ENCODE data around the gene TMEM178B. TPM values are rescaled to one million over a fixed set of nuclear protein-coding genes. Genes with fewer than 3 reads are reported as not detected.

Gene TMEM178B
- total RNA-seq, 1 experiment from 2014 or later, result not detected

DNA sequence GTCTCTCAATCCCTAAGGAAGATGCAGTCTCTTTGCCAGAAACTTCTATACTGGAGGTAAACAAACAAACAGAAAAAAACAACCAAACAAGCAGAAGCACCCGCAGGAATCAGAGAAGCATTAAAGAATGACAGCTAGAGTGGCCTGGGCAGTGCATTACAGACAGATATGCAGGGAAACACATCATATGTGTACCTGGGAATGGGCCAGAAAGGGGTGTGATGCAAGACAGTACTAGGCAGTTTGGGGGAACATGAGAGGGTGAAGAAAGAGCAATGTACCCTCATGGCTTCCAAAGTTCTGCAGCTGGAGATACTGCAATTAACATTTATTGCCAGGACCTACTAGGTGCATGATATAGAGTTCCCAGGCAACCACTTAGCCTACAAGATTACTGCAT is 177.3 kb downstream of the TMEM178B start:
- no peaks in the 10 kb centered on the region for H3F3A ChIP-seq (ENCODE audit: insufficient read depth, low read depth)
- peaks cover 40% of the 10 kb centered on the region for H3K27me3 ChIP-seq (ENCODE audit: insufficient read depth, low read depth)
- H4K20me1 ChIP-seq (ENCODE audit: insufficient read depth), result no peaks in the 10 kb centered on the region
- POLR2A ChIA-PET (ENCODE audit: unreplicated experiment), result no interaction called here
- no peak overlapping the region for H3K4me3 ChIP-seq
- intact Hi-C loops (cut with micrococcal nuclease; ENCODE audit: unreplicated experiment), result no loop called here
- H3K4me1 ChIP-seq (replicated peaks; ENCODE audit: insufficient read depth), result no peaks in the 10 kb centered on the region
- no peak for DNase-seq
- H3K27ac ChIP-seq, result no peak overlapping the region
- no peaks in the 10 kb centered on the region for H3K9me3 ChIP-seq (ENCODE audit: insufficient read depth, low read depth)
- H3K79me2 ChIP-seq (ENCODE audit: low read depth), result no peaks in the 10 kb centered on the region
- no peaks in the 10 kb centered on the region for H3K9me2 ChIP-seq (ENCODE audit: insufficient read depth)
- CTCF ChIA-PET, result interaction anchor here (0.7 kb wide), 1 partner anchor 145 kb away, joined by 3 read pairs; no protein-coding TSS in a partner anchor
- no peak overlapping the region for H2AFZ ChIP-seq
- TF ChIP-seq EZH2 (IDR thresholded peaks at IDR 0.05; ENCODE audit: low read depth), result no peak
- TF ChIP-seq, protein P1, sequence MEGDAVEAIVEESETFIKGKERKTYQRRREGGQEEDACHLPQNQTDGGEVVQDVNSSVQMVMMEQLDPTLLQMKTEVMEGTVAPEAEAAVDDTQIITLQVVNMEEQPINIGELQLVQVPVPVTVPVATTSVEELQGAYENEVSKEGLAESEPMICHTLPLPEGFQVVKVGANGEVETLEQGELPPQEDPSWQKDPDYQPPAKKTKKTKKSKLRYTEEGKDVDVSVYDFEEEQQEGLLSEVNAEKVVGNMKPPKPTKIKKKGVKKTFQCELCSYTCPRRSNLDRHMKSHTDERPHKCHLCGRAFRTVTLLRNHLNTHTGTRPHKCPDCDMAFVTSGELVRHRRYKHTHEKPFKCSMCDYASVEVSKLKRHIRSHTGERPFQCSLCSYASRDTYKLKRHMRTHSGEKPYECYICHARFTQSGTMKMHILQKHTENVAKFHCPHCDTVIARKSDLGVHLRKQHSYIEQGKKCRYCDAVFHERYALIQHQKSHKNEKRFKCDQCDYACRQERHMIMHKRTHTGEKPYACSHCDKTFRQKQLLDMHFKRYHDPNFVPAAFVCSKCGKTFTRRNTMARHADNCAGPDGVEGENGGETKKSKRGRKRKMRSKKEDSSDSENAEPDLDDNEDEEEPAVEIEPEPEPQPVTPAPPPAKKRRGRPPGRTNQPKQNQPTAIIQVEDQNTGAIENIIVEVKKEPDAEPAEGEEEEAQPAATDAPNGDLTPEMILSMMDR (conservative IDR thresholded peaks at IDR 0.05), result no peak
- H3K36me3 ChIP-seq (ENCODE audit: low read depth), result no peaks in the 10 kb centered on the region
- no peak overlapping the region for H3K4me2 ChIP-seq
- no TSS peak for BruUV-seq (replicated peaks)

DNA sequence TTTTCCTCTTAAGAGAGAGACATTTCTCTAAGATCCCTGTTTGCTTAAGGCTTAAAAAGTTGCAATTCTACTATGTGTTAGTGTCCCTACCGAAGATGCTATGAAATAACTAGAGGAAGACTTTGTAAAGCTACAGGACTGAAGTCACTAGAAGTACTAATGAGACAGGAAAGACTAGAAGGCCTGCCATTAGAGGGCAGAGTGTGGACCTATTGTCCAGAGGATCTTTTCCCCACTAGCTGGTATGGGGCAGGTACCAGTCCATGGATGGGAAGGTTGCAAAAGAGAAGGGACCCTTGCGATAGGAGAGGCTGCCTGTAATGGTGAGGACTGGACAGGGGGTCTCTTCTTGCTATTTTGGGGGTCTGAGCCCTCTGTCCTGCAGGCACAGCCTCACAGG is 178.1 kb downstream of the TMEM178B start:
- Histone ChIP-seq H3K27ac (no peak overlapping the region), H3K4me2 (no peak overlapping the region), H3F3A (ENCODE audit: insufficient read depth, low read depth) (no peaks in the 10 kb centered on the region), H3K4me3 (no peak overlapping the region), H4K20me1 (ENCODE audit: insufficient read depth) (no peaks in the 10 kb centered on the region), H3K9me3 (ENCODE audit: insufficient read depth, low read depth) (no peaks in the 10 kb centered on the region), H3K79me2 (ENCODE audit: low read depth) (no peaks in the 10 kb centered on the region), H3K9me2 (ENCODE audit: insufficient read depth) (no peaks in the 10 kb centered on the region), H2AFZ (no peak overlapping the region), H3K36me3 (ENCODE audit: low read depth) (no peaks in the 10 kb centered on the region), H3K27me3 (ENCODE audit: insufficient read depth, low read depth) (peaks cover 32% of the 10 kb centered on the region), H3K4me1 (replicated peaks; ENCODE audit: insufficient read depth) (no peaks in the 10 kb centered on the region)
- BruUV-seq (replicated peaks), result no TSS peak
- no peak for DNase-seq
- TF ChIP-seq, protein P1 (conservative IDR thresholded peaks at IDR 0.05), result no peak
- TF ChIP-seq EZH2 (IDR thresholded peaks at IDR 0.05; ENCODE audit: low read depth), result no peak
- intact Hi-C loops (cut with micrococcal nuclease; ENCODE audit: unreplicated experiment), result no loop called here
- POLR2A ChIA-PET (ENCODE audit: unreplicated experiment), result no interaction called here
- CTCF ChIA-PET, result interaction anchor here (0.7 kb wide), 1 partner anchor 402 kb away, joined by 3 read pairs; no protein-coding TSS in a partner anchor

DNA sequence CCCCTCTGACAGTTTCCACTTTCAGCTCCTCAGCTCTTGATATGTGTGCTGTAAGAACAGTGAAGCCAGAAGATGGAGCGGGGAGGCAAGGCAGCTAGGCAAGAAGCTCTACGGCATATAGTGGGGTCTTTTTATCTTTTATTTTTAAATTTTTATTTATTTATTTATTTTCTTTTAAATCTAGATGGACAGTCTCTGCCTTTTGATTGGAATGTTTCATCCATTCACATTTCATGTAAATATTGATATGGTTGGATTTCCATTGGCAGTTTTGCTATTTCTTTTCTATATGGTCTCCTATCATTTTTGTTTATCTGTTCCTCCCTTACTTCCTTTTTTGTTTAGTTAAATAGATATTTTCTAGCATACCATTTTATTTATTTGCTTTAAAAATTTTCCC is 183.7 kb downstream of the TMEM178B start:
- H3K9me2 ChIP-seq (ENCODE audit: insufficient read depth), result no peaks in the 10 kb centered on the region
- H3K27me3 ChIP-seq (ENCODE audit: insufficient read depth, low read depth), result peaks cover 28% of the 10 kb centered on the region; the same call in 1 of the 2 replicates
- no peak overlapping the region for H3K4me3 ChIP-seq
- POLR2A ChIA-PET (ENCODE audit: unreplicated experiment), result no interaction called here
- TF ChIP-seq, protein P1 (conservative IDR thresholded peaks at IDR 0.05), result no peak
- no peak for TF ChIP-seq EZH2 (IDR thresholded peaks at IDR 0.05; ENCODE audit: low read depth)
- H3F3A ChIP-seq (ENCODE audit: insufficient read depth, low read depth), result no peaks in the 10 kb centered on the region
- DNase-seq, result no peak
- no peaks in the 10 kb centered on the region for H4K20me1 ChIP-seq (ENCODE audit: insufficient read depth)
- H3K79me2 ChIP-seq (ENCODE audit: low read depth), result no peaks in the 10 kb centered on the region
- H3K9me3 ChIP-seq (ENCODE audit: insufficient read depth, low read depth), result no peaks in the 10 kb centered on the region
- H3K27ac ChIP-seq, result no peak overlapping the region
- no peaks in the 10 kb centered on the region for H3K4me1 ChIP-seq (replicated peaks; ENCODE audit: insufficient read depth)
- no peaks in the 10 kb centered on the region for H3K36me3 ChIP-seq (ENCODE audit: low read depth)
- intact Hi-C loops (cut with micrococcal nuclease; ENCODE audit: unreplicated experiment), result no loop called here
- CTCF ChIA-PET, result no interaction called here
- BruUV-seq (replicated peaks), result no TSS peak
- H2AFZ ChIP-seq, result no peak overlapping the region
- H3K4me2 ChIP-seq, result no peak overlapping the region

All from PC-9 (cell line).